H9 (cell line): ENCODE data around the gene CD207. TPM values are rescaled to one million over a fixed set of nuclear protein-coding genes. Genes with fewer than 3 reads are reported as not detected.

Experiments used
- DNase-seq: peaks from one replicate; pipeline ENCODE4 v3.0.0-alpha.2; 2017
- H2AFZ ChIP-seq: one replicate; pipeline ENCODE4 v1.6.1; 2013; ENCODE audit warnings: mild to moderate bottlenecking, low read length, control low read depth, moderate library complexity
- H2AK5ac ChIP-seq: 2 replicates; pipeline ENCODE4 v1.6.1; 2013; ENCODE audit warnings: low read length, control low read depth, mixed read lengths; ENCODE audit not compliant: insufficient read length
- H2BK120ac ChIP-seq: one replicate; pipeline ENCODE4 v1.6.1; 2013; ENCODE audit warnings: low read depth, mild to moderate bottlenecking, low read length, control low read depth, inconsistent platforms; ENCODE audit not compliant: poor library complexity, severe bottlenecking
- H2BK12ac ChIP-seq: 2 replicates; pipeline ENCODE4 v1.6.1; 2013; ENCODE audit warnings: low read length, control low read depth, mixed read lengths, low read depth; ENCODE audit not compliant: insufficient read length
- H2BK15ac ChIP-seq: 2 replicates; pipeline ENCODE4 v1.6.1; 2013; ENCODE audit warnings: low read depth, low read length, control low read depth
- H2BK20ac ChIP-seq: one replicate; pipeline ENCODE4 v1.6.1; 2013; ENCODE audit warnings: low read depth, mild to moderate bottlenecking, low read length, control low read depth, inconsistent platforms; ENCODE audit not compliant: poor library complexity, severe bottlenecking
- H2BK5ac ChIP-seq: 2 replicates; pipeline ENCODE4 v1.6.1; 2013; ENCODE audit warnings: low read length, control low read depth, mixed read lengths; ENCODE audit not compliant: insufficient read length
- H3K14ac ChIP-seq: 2 replicates; pipeline ENCODE4 v1.6.1; 2013; ENCODE audit warnings: low read length, control low read depth; ENCODE audit not compliant: insufficient read depth
- H3K18ac ChIP-seq: 2 replicates; pipeline ENCODE4 v1.6.1; 2013; ENCODE audit warnings: low read depth, mild to moderate bottlenecking, mixed read lengths, low read length, control low read depth; ENCODE audit not compliant: insufficient read length
- H3K23ac ChIP-seq: 2 replicates; pipeline ENCODE4 v1.6.1; 2013; ENCODE audit warnings: low read length, control low read depth, mixed read lengths, low read depth; ENCODE audit not compliant: insufficient read length
- H3K23me2 ChIP-seq: 2 replicates; pipeline ENCODE4 v1.6.1; 2013; ENCODE audit warnings: low read depth, mild to moderate bottlenecking, mixed read lengths, low read length, control low read depth; ENCODE audit not compliant: insufficient read length, poor library complexity, severe bottlenecking
- H3K27ac ChIP-seq: 2 replicates; pipeline ENCODE4 v1.5.1; 2013; ENCODE audit warnings: low read length, control low read depth, mixed read lengths, low read depth; ENCODE audit not compliant: insufficient read length
- H3K27me3 ChIP-seq: 2 replicates; pipeline ENCODE4 v1.6.1; 2013; ENCODE audit warnings: low read length, control low read depth, inconsistent platforms; ENCODE audit not compliant: insufficient read depth
- H3K4ac ChIP-seq: 2 replicates; pipeline ENCODE4 v1.6.1; 2013; ENCODE audit warnings: low read depth, mild to moderate bottlenecking, control low read depth, inconsistent platforms, low read length, moderate library complexity
- H3K4me1 ChIP-seq: 2 replicates; pipeline ENCODE4 v1.6.1; 2013; ENCODE audit warnings: low read length, control low read depth, inconsistent platforms; ENCODE audit not compliant: insufficient read depth
- H3K4me2 ChIP-seq: 2 replicates; pipeline ENCODE4 v1.6.1; 2013; ENCODE audit warnings: low read length, control low read depth, mixed read lengths; ENCODE audit not compliant: insufficient read length, insufficient read depth
- H3K56ac ChIP-seq: 2 replicates; pipeline ENCODE4 v1.6.1; 2013; ENCODE audit warnings: low read depth, mild to moderate bottlenecking, mixed read lengths, low read length, control low read depth; ENCODE audit not compliant: insufficient read length
- H3K79me1 ChIP-seq: 2 replicates; pipeline ENCODE4 v1.6.1; 2013; ENCODE audit warnings: low read depth, mild to moderate bottlenecking, moderate library complexity, low read length, control low read depth, inconsistent platforms; ENCODE audit not compliant: insufficient read depth, poor library complexity, severe bottlenecking
- H3K79me2 ChIP-seq: 2 replicates; pipeline ENCODE4 v1.6.1; 2013; ENCODE audit warnings: low read length, control low read depth, inconsistent platforms; ENCODE audit not compliant: insufficient read depth
- H3K9ac ChIP-seq: 2 replicates; pipeline ENCODE4 v1.6.1; 2013; ENCODE audit warnings: low read length, control low read depth, mixed read lengths; ENCODE audit not compliant: insufficient read length; ENCODE audit errors: extremely low read depth
- H3K9me3 ChIP-seq: one replicate; pipeline ENCODE4 v1.6.1; 2013; ENCODE audit warnings: low read depth, low read length, inconsistent platforms; ENCODE audit not compliant: control insufficient read depth
- H3T11ph ChIP-seq: one replicate; pipeline ENCODE4 v1.6.1; 2013; ENCODE audit warnings: mild to moderate bottlenecking, low read length, control low read depth, inconsistent platforms
- H4K20me1 ChIP-seq: one replicate; pipeline ENCODE4 v1.6.1; 2013; ENCODE audit not compliant: control insufficient read depth, insufficient read length, insufficient read depth
- H4K5ac ChIP-seq: 2 replicates; pipeline ENCODE4 v1.6.1; 2013; ENCODE audit warnings: low read depth, mild to moderate bottlenecking, mixed read lengths, low read length, control low read depth; ENCODE audit not compliant: insufficient read length
- H4K8ac ChIP-seq: replicated peaks from 2 replicates; pipeline ENCODE4 v1.6.1; 2013; ENCODE audit warnings: low read length, control low read depth, mixed read lengths, low read depth; ENCODE audit not compliant: insufficient read length
- H4K91ac ChIP-seq: 2 replicates; pipeline ENCODE4 v1.6.1; 2013; ENCODE audit warnings: low read depth, mild to moderate bottlenecking, moderate library complexity, mixed read lengths, low read length, control low read depth; ENCODE audit not compliant: insufficient read length
- H3K27ac Mint-ChIP-seq, 3 experiments: 2 replicates in 2 of 3; 3 replicates in 1 of 3; pipeline ENCODE4 v1.8.0; 2020 to 2021; ENCODE audit warnings: mixed read lengths in 3 of 3, mild to moderate bottlenecking in 1 of 3, moderate library complexity in 1 of 3
- H3K27me3 Mint-ChIP-seq: 2 replicates; pipeline ENCODE4 v1.8.0; 2021; ENCODE audit warnings: low read depth, mild to moderate bottlenecking, moderate library complexity, mixed read lengths
- H3K36me3 Mint-ChIP-seq, 3 experiments: 2 replicates in 2 of 3; 3 replicates in 1 of 3; pipeline ENCODE4 v1.8.0; 2020 to 2021; ENCODE audit warnings: low read depth in 3 of 3, mixed read lengths in 3 of 3; ENCODE audit not compliant: insufficient read depth in 1 of 3
- H3K4me1 Mint-ChIP-seq, 2 experiments: 2 replicates each; pipeline ENCODE4 v1.8.0; 2020; ENCODE audit warnings: mixed read lengths in 2 of 2
- H3K4me3 Mint-ChIP-seq, 2 experiments: 2 replicates in 1 of 2; 3 replicates in 1 of 2; pipeline ENCODE4 v1.8.0; 2020 to 2021; ENCODE audit warnings: mild to moderate bottlenecking in 2 of 2, mixed read lengths in 2 of 2, moderate library complexity in 1 of 2
- H3K9me3 Mint-ChIP-seq, 2 experiments: 2 replicates in 1 of 2; 3 replicates in 1 of 2; pipeline ENCODE4 v1.8.0; 2020; ENCODE audit warnings: mild to moderate bottlenecking in 2 of 2, mixed read lengths in 2 of 2, moderate library complexity in 1 of 2
- CTCF ChIP-seq: fragments of 200-600 bp; sonication (generic); conservative IDR thresholded peaks from 3 replicates; pipeline ENCODE4 v1.8.0; 2021; ENCODE audit warnings: antibody characterized with exemption, mild to moderate bottlenecking
- WGBS: extraction: QIAGEN DNeasy Blood & Tissue Kit; methylation state at CpG from one replicate; pipeline ENCODE4 v1.1.7; 2013; ENCODE audit warnings: missing lambda C conversion rate, low lambda C conversion rate, mixed read lengths; ENCODE audit not compliant: insufficient read length; ENCODE audit errors: extremely low coverage; 5-methylcytosine and 5-hydroxymethylcytosine counted together
- total RNA-seq: library from RNA; stranded (reverse); gene quantifications from 2 replicates; pipeline ENCODE4 v1.2.1, GENCODE V29; 2021

Gene CD207
- total RNA-seq, 1 experiment from 2014 or later: not detected

- Histone ChIP-seq H2AFZ (no peak overlapping the region), H3K23me2 (no peaks in the 10 kb centered on the region), H4K20me1 (no peaks in the 10 kb centered on the region), H3K56ac (no peak overlapping the region), H3K9ac (no peak overlapping the region), H3K14ac (no peak overlapping the region), H2BK5ac (no peak overlapping the region), H2BK20ac (no peak overlapping the region), H4K5ac (no peak overlapping the region), H3K4me1 (no peaks in the 10 kb centered on the region), H3K27ac (no peak overlapping the region), H2BK12ac (no peak overlapping the region), H3K27me3 (peaks cover 35% of the 10 kb centered on the region), H3K79me2 (no peaks in the 10 kb centered on the region), H3K18ac (no peak overlapping the region), H3K23ac (no peak overlapping the region), H2AK5ac (no peak overlapping the region), H2BK15ac (no peak overlapping the region), H4K8ac (no peak overlapping the region), H3K9me3 (no peaks in the 10 kb centered on the region), H3K79me1 (no peaks in the 10 kb centered on the region), H3K4ac (no peak overlapping the region), H2BK120ac (no peak overlapping the region), H3K4me2 (no peak overlapping the region), H4K91ac (no peak overlapping the region), H3T11ph (no peak overlapping the region)
- Mint-ChIP-seq H3K4me1 (peaks cover 13 to 20% of the 10 kb centered on the region in 2 experiments), H3K27me3 (peaks cover 94% of the 10 kb centered on the region), H3K36me3 (0 out of 7 replicates have a peak, but pooled peaks cover 0 to 2% (median 0%) of the 10 kb centered on the region in 3 experiments), H3K9me3 (peaks cover 0 to 2% of the 10 kb centered on the region in 2 experiments; a peak in 3 of 5 replicates), H3K4me3 (no peak overlapping the region), H3K27ac (no peak overlapping the region)
- WGBS: no CpG with 5 or more reads among the region's 2 CpGs
- DNase-seq: no peak
- no peak for TF ChIP-seq CTCF
Measured at GRCh38 chr2:70793450-70793849, 42.2 kb downstream of the CD207 start.
